Endometrium (tissue), 2 donors: ENCODE data around the gene HDLBP.
"Not testable (repeated sequence)": the region's sequence is repeated elsewhere in the genome, so short reads cannot be mapped to it uniquely, and the experiment has no call there.

Experiments used
- FAIRE-seq: peaks from 2 replicates; lab custom pipeline; 2012; peaks lifted over from hg19 to GRCh38; lab: Jason Lieb, UNC
- donor health status: control.
- donor health status: control.

HDLBP gene

GRCh38 chr2:241209271-241209670 lies 106.2 kb downstream of the HDLBP start:
- no peak for FAIRE-seq

GRCh38 chr2:241208058-241208457 lies 107.4 kb downstream of the HDLBP start:
- FAIRE-seq = no peak

GRCh38 chr2:241207641-241208040 lies 107.8 kb downstream of the HDLBP start:
- FAIRE-seq = no peak

GRCh38 chr2:241207151-241207550 lies 108.3 kb downstream of the HDLBP start:
- FAIRE-seq = no peak

- no peak for FAIRE-seq
These were observed 110.4 kb downstream of the HDLBP start for GRCh38 chr2:241205086-241205485.

- FAIRE-seq = no peak
These were observed 111.0 kb downstream of the HDLBP start for GRCh38 chr2:241204490-241204889.

- FAIRE-seq = no peak
These were observed 111.5 kb downstream of the HDLBP start for GRCh38 chr2:241204010-241204384.

- no peak for FAIRE-seq
These were observed 112.1 kb downstream of the HDLBP start for GRCh38 chr2:241203218-241204009.

GRCh38 chr2:241202681-241203080 lies 112.8 kb downstream of the HDLBP start:
- no peak for FAIRE-seq

GRCh38 chr2:241202268-241202585 lies 113.2 kb downstream of the HDLBP start:
- FAIRE-seq = no peak

GRCh38 chr2:241201445-241202267 lies 113.8 kb downstream of the HDLBP start:
- FAIRE-seq = no peak

GRCh38 chr2:241200822-241201395 lies 114.6 kb downstream of the HDLBP start:
- no peak for FAIRE-seq

GRCh38 chr2:241199897-241200821 lies 115.3 kb downstream of the HDLBP start:
- no peak for FAIRE-seq

GRCh38 chr2:241199286-241199685 lies 116.2 kb downstream of the HDLBP start:
- no peak for FAIRE-seq

- no peak for FAIRE-seq
These were observed 116.8 kb downstream of the HDLBP start for GRCh38 chr2:241198381-241199279.

- no peak for FAIRE-seq
These were observed 117.5 kb downstream of the HDLBP start for GRCh38 chr2:241197947-241198346.

- not testable (repeated sequence) for FAIRE-seq
These were observed 118.2 kb downstream of the HDLBP start for GRCh38 chr2:241197246-241197645.

GRCh38 chr2:241195506-241196130 lies 119.9 kb downstream of the HDLBP start:
- FAIRE-seq = no peak

GRCh38 chr2:241194811-241195210 lies 120.7 kb downstream of the HDLBP start:
- FAIRE-seq = no peak

GRCh38 chr2:241193271-241193670 lies 122.2 kb downstream of the HDLBP start:
- FAIRE-seq = no peak

- no peak for FAIRE-seq
These were observed 124.4 kb downstream of the HDLBP start for GRCh38 chr2:241191081-241191480.
